Liver (tissue), 9 donors: Measurements from ENCODE around the gene SH2D2A. TPM values are rescaled to one million over a fixed set of nuclear protein-coding genes. Genes with fewer than 3 reads are reported as not detected.

Experiments used
- DNase-seq: peaks from one replicate; pipeline ENCODE4 v3.0.0-alpha.2; 2017; ENCODE audit warnings: low spot score
- H3K27ac ChIP-seq, 2 donors: one replicate each; pipeline ENCODE4 v1.7.0; 2013; ENCODE audit warnings: inconsistent platforms in 2 of 2, low read length in 2 of 2, control low read depth in 1 of 2, low read depth in 1 of 2, mild to moderate bottlenecking in 1 of 2
- H3K27me3 ChIP-seq, 4 donors: one replicate each; pipeline versions ENCODE4 v1.6.1 to v1.7.0; 2013; ENCODE audit warnings: low read length in 3 of 4, inconsistent platforms in 1 of 4, mild to moderate bottlenecking in 1 of 4, moderate library complexity in 1 of 4; ENCODE audit not compliant: control insufficient read depth in 4 of 4, insufficient read depth in 4 of 4
- H3K36me3 ChIP-seq, 4 donors: one replicate each; pipeline versions ENCODE4 v1.6.1 to v1.7.0; 2013; ENCODE audit warnings: low read length in 3 of 4, mild to moderate bottlenecking in 3 of 4, low read depth in 1 of 4, moderate library complexity in 1 of 4; ENCODE audit not compliant: control insufficient read depth in 4 of 4, insufficient read depth in 3 of 4
- H3K4me1 ChIP-seq, 4 donors: one replicate each; pipeline versions ENCODE4 v1.6.1 to v1.7.0; 2013; ENCODE audit warnings: low read length in 3 of 4, mild to moderate bottlenecking in 3 of 4, moderate library complexity in 1 of 4; ENCODE audit not compliant: control insufficient read depth in 4 of 4, insufficient read depth in 4 of 4
- H3K4me3 ChIP-seq, 3 donors: one replicate each; pipeline versions ENCODE4 v1.6.1 to v1.7.0; 2013; ENCODE audit warnings: low read length in 3 of 3, control low read depth in 1 of 3, low read depth in 1 of 3, mild to moderate bottlenecking in 1 of 3
- H3K9ac ChIP-seq, 2 donors: one replicate each; pipeline ENCODE4 v1.7.0; 2013; ENCODE audit warnings: low read length in 2 of 2, mild to moderate bottlenecking in 2 of 2, moderate library complexity in 2 of 2, control low read depth in 1 of 2, low read depth in 1 of 2
- H3K9me3 ChIP-seq, 4 donors: one replicate each; pipeline versions ENCODE4 v1.6.1 to v1.7.0; 2013; ENCODE audit warnings: low read length in 3 of 4; ENCODE audit not compliant: control insufficient read depth in 4 of 4
- EGR1 ChIP-seq, 2 donors: IDR thresholded peaks; 2 replicates each; pipeline ENCODE4 v1.6.1; 2016 to 2018; ENCODE audit warnings: antibody characterized with exemption in 2 of 2, low read depth in 2 of 2
- FOXA1 ChIP-seq: IDR thresholded peaks from 2 replicates; pipeline ENCODE4 v1.6.1; 2016; ENCODE audit warnings: antibody characterized with exemption
- FOXA2 ChIP-seq: IDR thresholded peaks from 2 replicates; pipeline ENCODE4 v1.6.1; 2016; ENCODE audit warnings: antibody characterized with exemption
- HNF4A ChIP-seq, 2 donors: conservative IDR thresholded peaks; 2 replicates each; pipeline ENCODE4 v1.6.1; 2016; ENCODE audit warnings: antibody characterized with exemption in 2 of 2, mild to moderate bottlenecking in 2 of 2
- HNF4G ChIP-seq: IDR thresholded peaks from 2 replicates; pipeline ENCODE4 v1.6.1; 2016; ENCODE audit warnings: antibody characterized with exemption
- JUND ChIP-seq, 2 donors: IDR thresholded peaks; 2 replicates each; pipeline ENCODE4 v1.6.1; 2016; ENCODE audit warnings: antibody characterized with exemption in 2 of 2
- NR2F2 ChIP-seq: IDR thresholded peaks from 2 replicates; pipeline ENCODE4 v1.6.1; 2016; ENCODE audit warnings: antibody characterized with exemption
- RAD21 ChIP-seq, 2 donors: IDR thresholded peaks; 2 replicates each; pipeline ENCODE4 v1.6.1; 2016; ENCODE audit warnings: antibody characterized with exemption in 2 of 2, mild to moderate bottlenecking in 2 of 2
- RXRA ChIP-seq, 2 donors: IDR thresholded peaks; 2 replicates each; pipeline ENCODE4 v1.6.1; 2017 to 2018; ENCODE audit warnings: antibody characterized with exemption in 2 of 2, mild to moderate bottlenecking in 1 of 2
- SP1 ChIP-seq: IDR thresholded peaks from 2 replicates; pipeline ENCODE4 v1.6.1; 2018; ENCODE audit warnings: antibody characterized with exemption, mild to moderate bottlenecking
- TAF1 ChIP-seq: conservative IDR thresholded peaks from 2 replicates; pipeline ENCODE4 v1.6.1; 2016; ENCODE audit warnings: antibody characterized with exemption, mild to moderate bottlenecking
- YY1 ChIP-seq: IDR thresholded peaks from 2 replicates; pipeline ENCODE4 v1.6.1; 2016; ENCODE audit warnings: antibody characterized with exemption, mild to moderate bottlenecking
- WGBS: extraction: QIAGEN DNeasy Blood & Tissue Kit; methylation state at CpG from one replicate; pipeline ENCODE4 v1.1.7; 2013; 5-methylcytosine and 5-hydroxymethylcytosine counted together
- polyA plus RNA-seq, 2 donors: library from polyadenylated mRNA; stranded (reverse) in 1 of 2; unstranded in 1 of 2; fragments of 200-250 nt in 1 of 2; fragments of >200 nt in 1 of 2; fragmentation: Nextera tagmentation in 1 of 2; extraction: Ambion mirVana in 1 of 2; gene quantifications; one replicate each; pipeline versions ENCODE4 v1.2.1 to v1.2.3, GENCODE V29; 2013 to 2015
- total RNA-seq, 2 donors: library from RNA; depleted of rRNA; stranded (reverse); fragments of >200 nt; gene quantifications; one replicate each; pipeline ENCODE4 v1.2.3, GENCODE V29; 2014
- TF ChIP-seq, protein P1 (sequence below): fragments of 150-350 bp; IDR thresholded peaks from 2 replicates; pipeline ENCODE4 v1.5.1; 2017; ENCODE audit warnings: improper control_type of control experiment, low read depth, low read length; ENCODE audit not compliant: missing input control
- TF ChIP-seq, protein P2 (sequence below): IDR thresholded peaks from 2 replicates; pipeline ENCODE4 v1.6.1; 2016; ENCODE audit warnings: antibody characterized with exemption
- TF ChIP-seq, protein P3 (sequence below): IDR thresholded peaks from 2 replicates; pipeline ENCODE4 v1.6.1; 2016; ENCODE audit warnings: antibody characterized with exemption
- TF ChIP-seq, protein P4 (sequence below): IDR thresholded peaks from 2 replicates; pipeline ENCODE4 v1.6.1; 2016; ENCODE audit warnings: antibody characterized with exemption, mild to moderate bottlenecking
- donor health status: healthy.
- donor health status: healthy.
- donor health status: healthy.
- donor health status: healthy.
- donor health status: healthy.

Gene SH2D2A
- total and polyA plus RNA-seq, 4 donors = 0.14 to 0.38 (median 0.24) TPM

DNA sequence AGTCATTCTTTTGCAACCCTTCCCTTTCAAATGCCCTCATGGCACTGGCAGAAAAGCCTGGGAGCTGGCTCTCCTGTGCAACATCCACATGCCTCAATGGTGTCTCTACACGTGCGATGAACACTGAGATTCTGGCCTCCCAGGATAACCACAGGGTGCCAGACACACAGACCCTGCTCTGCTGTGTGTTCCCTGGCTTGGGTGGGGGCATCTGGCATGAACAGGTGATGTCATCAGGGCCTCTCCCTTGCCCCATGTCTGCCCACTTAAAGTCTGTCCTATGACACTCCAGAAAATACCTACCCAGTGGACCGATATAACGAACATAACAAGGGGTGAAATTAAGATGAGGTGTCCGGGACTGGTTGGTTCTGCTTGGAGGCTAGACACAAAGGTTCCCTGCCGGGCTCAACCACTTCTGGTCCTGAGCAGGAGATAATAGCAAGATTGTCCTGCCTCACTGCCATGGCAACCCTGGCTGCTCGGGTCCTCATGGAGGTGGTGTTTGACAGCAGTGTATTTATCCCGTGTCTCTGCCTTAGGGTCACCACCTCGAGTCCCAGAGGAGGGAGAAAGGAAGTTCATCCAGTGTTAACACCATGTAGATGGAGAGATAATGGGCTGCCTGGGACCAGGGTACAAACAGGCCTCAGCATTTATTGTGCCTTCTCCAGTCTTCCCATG lies 22.9 kb upstream of the SH2D2A start:
- Histone ChIP-seq H3K4me3 (no peak overlapping the region), H3K27me3 (peaks cover 0 to 5% (median 3%) of the 10 kb centered on the region in 4 donors), H3K9me3 (no peaks in the 10 kb centered on the region), H3K9ac (no peak overlapping the region), H3K4me1 (no peaks in the 10 kb centered on the region), H3K27ac (no peak overlapping the region), H3K36me3 (no peaks in the 10 kb centered on the region)
- no peak for DNase-seq
- 37% methylated on average over 9 of the region's 9 CpGs for WGBS
- TF ChIP-seq, protein P1, sequence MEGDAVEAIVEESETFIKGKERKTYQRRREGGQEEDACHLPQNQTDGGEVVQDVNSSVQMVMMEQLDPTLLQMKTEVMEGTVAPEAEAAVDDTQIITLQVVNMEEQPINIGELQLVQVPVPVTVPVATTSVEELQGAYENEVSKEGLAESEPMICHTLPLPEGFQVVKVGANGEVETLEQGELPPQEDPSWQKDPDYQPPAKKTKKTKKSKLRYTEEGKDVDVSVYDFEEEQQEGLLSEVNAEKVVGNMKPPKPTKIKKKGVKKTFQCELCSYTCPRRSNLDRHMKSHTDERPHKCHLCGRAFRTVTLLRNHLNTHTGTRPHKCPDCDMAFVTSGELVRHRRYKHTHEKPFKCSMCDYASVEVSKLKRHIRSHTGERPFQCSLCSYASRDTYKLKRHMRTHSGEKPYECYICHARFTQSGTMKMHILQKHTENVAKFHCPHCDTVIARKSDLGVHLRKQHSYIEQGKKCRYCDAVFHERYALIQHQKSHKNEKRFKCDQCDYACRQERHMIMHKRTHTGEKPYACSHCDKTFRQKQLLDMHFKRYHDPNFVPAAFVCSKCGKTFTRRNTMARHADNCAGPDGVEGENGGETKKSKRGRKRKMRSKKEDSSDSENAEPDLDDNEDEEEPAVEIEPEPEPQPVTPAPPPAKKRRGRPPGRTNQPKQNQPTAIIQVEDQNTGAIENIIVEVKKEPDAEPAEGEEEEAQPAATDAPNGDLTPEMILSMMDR = no peak
- TF ChIP-seq YY1 (no peak), HNF4G (no peak), HNF4A (conservative IDR thresholded peaks at IDR 0.05) (no peak), TAF1 (no peak), EGR1 (IDR thresholded peaks at IDR 0.05; ENCODE audit: low read depth in 2 of 2) (no peak), FOXA2 (no peak), SP1 (no peak), RXRA (IDR thresholded peaks at IDR 0.05) (no peak), FOXA1 (no peak), NR2F2 (no peak), JUND (IDR thresholded peaks at IDR 0.05) (no peak)
- TF ChIP-seq, protein P2, sequence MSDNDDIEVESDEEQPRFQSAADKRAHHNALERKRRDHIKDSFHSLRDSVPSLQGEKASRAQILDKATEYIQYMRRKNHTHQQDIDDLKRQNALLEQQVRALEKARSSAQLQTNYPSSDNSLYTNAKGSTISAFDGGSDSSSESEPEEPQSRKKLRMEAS = no peak
- TF ChIP-seq, protein P3, sequence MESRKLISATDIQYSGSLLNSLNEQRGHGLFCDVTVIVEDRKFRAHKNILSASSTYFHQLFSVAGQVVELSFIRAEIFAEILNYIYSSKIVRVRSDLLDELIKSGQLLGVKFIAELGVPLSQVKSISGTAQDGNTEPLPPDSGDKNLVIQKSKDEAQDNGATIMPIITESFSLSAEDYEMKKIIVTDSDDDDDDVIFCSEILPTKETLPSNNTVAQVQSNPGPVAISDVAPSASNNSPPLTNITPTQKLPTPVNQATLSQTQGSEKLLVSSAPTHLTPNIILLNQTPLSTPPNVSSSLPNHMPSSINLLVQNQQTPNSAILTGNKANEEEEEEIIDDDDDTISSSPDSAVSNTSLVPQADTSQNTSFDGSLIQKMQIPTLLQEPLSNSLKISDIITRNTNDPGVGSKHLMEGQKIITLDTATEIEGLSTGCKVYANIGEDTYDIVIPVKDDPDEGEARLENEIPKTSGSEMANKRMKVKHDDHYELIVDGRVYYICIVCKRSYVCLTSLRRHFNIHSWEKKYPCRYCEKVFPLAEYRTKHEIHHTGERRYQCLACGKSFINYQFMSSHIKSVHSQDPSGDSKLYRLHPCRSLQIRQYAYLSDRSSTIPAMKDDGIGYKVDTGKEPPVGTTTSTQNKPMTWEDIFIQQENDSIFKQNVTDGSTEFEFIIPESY = no peak
- TF ChIP-seq, protein P4, sequence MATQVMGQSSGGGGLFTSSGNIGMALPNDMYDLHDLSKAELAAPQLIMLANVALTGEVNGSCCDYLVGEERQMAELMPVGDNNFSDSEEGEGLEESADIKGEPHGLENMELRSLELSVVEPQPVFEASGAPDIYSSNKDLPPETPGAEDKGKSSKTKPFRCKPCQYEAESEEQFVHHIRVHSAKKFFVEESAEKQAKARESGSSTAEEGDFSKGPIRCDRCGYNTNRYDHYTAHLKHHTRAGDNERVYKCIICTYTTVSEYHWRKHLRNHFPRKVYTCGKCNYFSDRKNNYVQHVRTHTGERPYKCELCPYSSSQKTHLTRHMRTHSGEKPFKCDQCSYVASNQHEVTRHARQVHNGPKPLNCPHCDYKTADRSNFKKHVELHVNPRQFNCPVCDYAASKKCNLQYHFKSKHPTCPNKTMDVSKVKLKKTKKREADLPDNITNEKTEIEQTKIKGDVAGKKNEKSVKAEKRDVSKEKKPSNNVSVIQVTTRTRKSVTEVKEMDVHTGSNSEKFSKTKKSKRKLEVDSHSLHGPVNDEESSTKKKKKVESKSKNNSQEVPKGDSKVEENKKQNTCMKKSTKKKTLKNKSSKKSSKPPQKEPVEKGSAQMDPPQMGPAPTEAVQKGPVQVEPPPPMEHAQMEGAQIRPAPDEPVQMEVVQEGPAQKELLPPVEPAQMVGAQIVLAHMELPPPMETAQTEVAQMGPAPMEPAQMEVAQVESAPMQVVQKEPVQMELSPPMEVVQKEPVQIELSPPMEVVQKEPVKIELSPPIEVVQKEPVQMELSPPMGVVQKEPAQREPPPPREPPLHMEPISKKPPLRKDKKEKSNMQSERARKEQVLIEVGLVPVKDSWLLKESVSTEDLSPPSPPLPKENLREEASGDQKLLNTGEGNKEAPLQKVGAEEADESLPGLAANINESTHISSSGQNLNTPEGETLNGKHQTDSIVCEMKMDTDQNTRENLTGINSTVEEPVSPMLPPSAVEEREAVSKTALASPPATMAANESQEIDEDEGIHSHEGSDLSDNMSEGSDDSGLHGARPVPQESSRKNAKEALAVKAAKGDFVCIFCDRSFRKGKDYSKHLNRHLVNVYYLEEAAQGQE = no peak

DNA sequence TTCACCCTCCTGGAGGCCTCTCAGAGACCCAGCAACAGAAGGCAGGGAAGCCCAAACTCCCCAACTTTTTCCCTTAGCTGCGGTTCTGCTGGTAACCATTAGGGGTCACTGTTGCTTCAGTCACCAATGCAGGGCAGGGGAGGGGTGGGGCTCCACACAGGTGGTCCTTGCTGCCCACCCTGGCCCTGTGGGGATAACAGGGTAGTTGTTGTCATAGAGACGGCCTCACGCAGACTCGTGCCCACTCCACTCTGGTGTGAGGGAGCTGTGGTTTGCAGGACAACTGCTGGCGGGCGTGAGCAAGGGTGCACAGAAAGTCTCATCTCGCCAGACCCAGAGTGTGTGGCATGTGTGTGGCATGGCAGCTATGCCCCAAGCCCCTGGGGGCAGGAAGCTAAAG lies 22.3 kb upstream of the SH2D2A start:
- H3K4me1 ChIP-seq = no peaks in the 10 kb centered on the region
- no peaks in the 10 kb centered on the region for H3K9me3 ChIP-seq
- no peaks in the 10 kb centered on the region for H3K36me3 ChIP-seq
- peaks cover 0 to 4% (median 1%) of the 10 kb centered on the region in 4 donors for H3K27me3 ChIP-seq
- TF ChIP-seq, protein P1 = peak; percentile 87
- TF ChIP-seq RXRA (IDR thresholded peaks at IDR 0.05) = no peak
- TF ChIP-seq RAD21 (IDR thresholded peaks at IDR 0.05) = peak; percentile 92 to 93
- no peak overlapping the region for H3K27ac ChIP-seq
- WGBS = 34% methylated on average over 7 of the region's 7 CpGs
- H3K9ac ChIP-seq = no peak overlapping the region
- peak; percentile 56 for DNase-seq
- H3K4me3 ChIP-seq = no peak overlapping the region
